ENCODE results near the gene KLHL26.

The KLHL26 gene

GRCh38 chr19:18648973-18649315 lies 12.1 kb downstream of the KLHL26 start:
- DNase-seq = no peak

- no peak for DNase-seq
Measured at GRCh38 chr19:18649371-18650020, 12.7 kb downstream of the KLHL26 start.

GRCh38 chr19:18650021-18650390 lies 13.2 kb downstream of the KLHL26 start:
- no peak for DNase-seq

GRCh38 chr19:18650468-18651041 lies 13.7 kb downstream of the KLHL26 start:
- DNase-seq = no peak

GRCh38 chr19:18651300-18651699 lies 14.5 kb downstream of the KLHL26 start:
- DNase-seq = no peak

GRCh38 chr19:18651733-18652132 lies 14.9 kb downstream of the KLHL26 start:
- DNase-seq = peak; percentile 40

- DNase-seq = no peak
Measured at GRCh38 chr19:18653853-18654252, 17.0 kb downstream of the KLHL26 start.

GRCh38 chr19:18654469-18654868 lies 17.6 kb downstream of the KLHL26 start:
- DNase-seq = no peak

- no peak for DNase-seq
Measured at GRCh38 chr19:18655173-18655844, 18.5 kb downstream of the KLHL26 start.

- DNase-seq = no peak
Measured at GRCh38 chr19:18656337-18657086, 19.7 kb downstream of the KLHL26 start.

- DNase-seq = no peak
Measured at GRCh38 chr19:18657590-18658365, 20.9 kb downstream of the KLHL26 start.

GRCh38 chr19:18658366-18658855 lies 21.6 kb downstream of the KLHL26 start:
- DNase-seq = no peak

GRCh38 chr19:18659281-18660050 lies 22.6 kb downstream of the KLHL26 start:
- no peak for DNase-seq

GRCh38 chr19:18660051-18660910 lies 23.5 kb downstream of the KLHL26 start:
- DNase-seq = no peak

GRCh38 chr19:18660939-18661670 lies 24.3 kb downstream of the KLHL26 start:
- no peak for DNase-seq

- no peak for DNase-seq
Measured at GRCh38 chr19:18662972-18663732, 26.3 kb downstream of the KLHL26 start.

GRCh38 chr19:18663940-18664530 lies 27.2 kb downstream of the KLHL26 start:
- DNase-seq = no peak

GRCh38 chr19:18665771-18666202 lies 29.0 kb downstream of the KLHL26 start:
- no peak for DNase-seq

- DNase-seq = no peak
Measured at GRCh38 chr19:18666317-18666716, 29.5 kb downstream of the KLHL26 start.

Measured in NCI-H1694 (cell line).